Glomerular endothelial cell (primary cell): Measurements from ENCODE around the gene SRSF3. TPM values are rescaled to one million over a fixed set of nuclear protein-coding genes. Genes with fewer than 3 reads are reported as not detected.
"Not testable (repeated sequence)": the region's sequence is repeated elsewhere in the genome, so short reads cannot be mapped to it uniquely, and the experiment has no call there.

Experiments used
- DNase-seq: peaks from one replicate; pipeline ENCODE4 v3.0.0-alpha.2; 2011; ENCODE audit warnings: low read depth, low spot score; ENCODE audit errors: extremely low read depth
- total RNA-seq: library from RNA; depleted of rRNA; stranded (reverse); fragments of >200 nt; gene quantifications from 2 replicates; pipeline ENCODE4 v1.2.3, GENCODE V29; 2015

SRSF3 gene
- total RNA-seq, 1 donor from 2014 or later, result 190 TPM

GRCh38 chr6:36574679-36575078 is 19.5 kb upstream of the SRSF3 start:
- DNase-seq, result no peak

GRCh38 chr6:36576578-36576977 is 17.6 kb upstream of the SRSF3 start:
- DNase-seq, result no peak

DNA sequence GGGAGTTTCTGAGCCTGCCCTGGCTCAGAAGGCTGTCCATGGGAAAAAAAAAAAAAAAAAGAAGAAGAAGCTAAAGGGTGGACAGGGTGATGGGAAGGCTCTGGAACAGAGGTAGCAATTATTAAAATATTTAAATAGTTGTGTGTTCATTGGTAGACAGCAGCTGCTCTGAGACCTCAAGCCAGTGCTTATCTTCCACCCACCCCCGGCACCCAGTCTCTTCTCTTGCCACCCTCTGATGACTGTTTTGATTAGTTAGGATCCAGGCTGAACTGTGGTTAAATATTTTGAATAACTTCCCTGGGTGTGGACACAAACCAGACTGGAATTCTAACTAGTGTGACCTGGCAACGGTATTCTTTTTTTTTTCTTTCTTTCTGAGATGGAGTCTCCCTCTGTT is 16.9 kb upstream of the SRSF3 start:
- no peak for DNase-seq

DNA sequence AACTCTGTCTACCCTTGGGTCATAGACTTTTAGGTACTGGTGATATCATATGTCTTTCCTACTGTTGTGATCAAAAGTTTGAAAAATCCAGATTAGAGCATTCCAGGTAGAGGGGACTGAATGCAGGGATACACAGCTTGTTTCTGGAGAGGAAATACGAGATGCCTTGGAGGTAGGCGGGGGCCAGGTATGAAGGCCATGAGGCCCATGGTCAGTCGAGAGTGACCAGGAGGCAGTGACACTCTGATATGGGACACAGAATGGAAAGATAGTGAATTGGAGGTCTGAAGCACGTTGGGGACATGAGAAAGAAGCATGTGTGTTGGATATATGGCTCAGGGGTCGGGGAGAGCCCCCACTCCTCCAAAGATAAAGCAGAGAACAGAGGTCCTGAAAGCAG is 16.1 kb upstream of the SRSF3 start:
- no peak for DNase-seq

DNA sequence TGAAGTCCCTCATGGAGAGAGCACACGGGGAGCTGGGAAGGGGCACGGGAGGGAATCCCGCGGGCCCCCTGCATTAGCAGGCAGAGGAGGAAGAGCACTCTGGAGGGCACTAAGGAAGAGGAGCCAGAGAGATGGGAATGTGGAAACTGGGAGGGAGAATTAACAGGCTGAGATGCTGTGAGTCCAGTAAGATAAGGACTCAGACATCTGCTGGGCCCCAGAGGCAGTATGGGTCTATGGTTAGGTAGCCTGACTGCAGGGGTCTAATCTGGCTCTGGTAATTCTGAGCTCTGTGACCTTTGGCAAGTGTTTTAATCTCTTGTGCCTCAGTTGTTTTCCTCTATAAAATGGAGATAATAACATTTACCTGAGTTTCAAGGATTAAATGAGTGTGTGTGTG is 15.7 kb upstream of the SRSF3 start:
- no peak for DNase-seq

DNA sequence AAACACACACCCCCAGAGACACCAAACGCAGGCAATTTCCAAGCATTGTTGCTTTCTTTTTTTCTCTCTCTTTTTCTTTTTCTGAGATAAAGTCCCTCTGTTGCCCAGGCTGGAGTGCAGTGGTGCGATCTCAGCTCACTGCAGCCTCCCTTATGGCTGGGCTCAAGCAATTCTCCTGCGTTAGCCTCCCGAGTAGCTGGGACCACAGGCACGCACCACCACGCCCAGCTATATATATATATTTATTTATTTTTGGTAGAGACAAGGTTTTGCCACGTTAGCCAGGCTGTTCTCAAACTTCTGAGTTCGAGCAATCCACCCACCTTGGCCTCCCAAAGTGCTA is 14.0 kb upstream of the SRSF3 start:
- no peak for DNase-seq

- DNase-seq, result no peak
These were observed 12.4 kb upstream of the SRSF3 start for GRCh38 chr6:36581716-36582115.

GRCh38 chr6:36586606-36587005 is 7.6 kb upstream of the SRSF3 start:
- DNase-seq, result no peak

GRCh38 chr6:36589025-36589400 is 5.1 kb upstream of the SRSF3 start:
- DNase-seq, result not testable (repeated sequence)

DNA sequence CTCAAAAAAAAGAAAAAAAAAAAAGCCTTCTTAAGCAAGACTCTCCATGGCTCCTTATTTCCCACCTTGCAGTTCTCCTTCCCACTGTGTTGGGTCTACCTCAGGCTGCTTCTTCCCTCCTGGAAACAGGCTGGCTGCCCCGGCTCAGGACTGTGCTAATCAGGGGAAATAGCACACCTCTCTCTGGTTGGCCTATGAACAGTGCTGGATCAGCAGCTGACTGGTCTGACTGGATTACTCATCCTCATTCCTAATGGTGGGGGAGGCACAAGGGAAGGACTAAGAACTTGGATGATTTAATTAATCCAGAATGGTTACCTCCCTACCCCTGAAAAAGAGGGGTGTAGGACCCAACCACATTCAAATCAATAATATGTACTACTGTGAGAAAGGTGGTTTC is 3.9 kb upstream of the SRSF3 start:
- no peak for DNase-seq

DNA sequence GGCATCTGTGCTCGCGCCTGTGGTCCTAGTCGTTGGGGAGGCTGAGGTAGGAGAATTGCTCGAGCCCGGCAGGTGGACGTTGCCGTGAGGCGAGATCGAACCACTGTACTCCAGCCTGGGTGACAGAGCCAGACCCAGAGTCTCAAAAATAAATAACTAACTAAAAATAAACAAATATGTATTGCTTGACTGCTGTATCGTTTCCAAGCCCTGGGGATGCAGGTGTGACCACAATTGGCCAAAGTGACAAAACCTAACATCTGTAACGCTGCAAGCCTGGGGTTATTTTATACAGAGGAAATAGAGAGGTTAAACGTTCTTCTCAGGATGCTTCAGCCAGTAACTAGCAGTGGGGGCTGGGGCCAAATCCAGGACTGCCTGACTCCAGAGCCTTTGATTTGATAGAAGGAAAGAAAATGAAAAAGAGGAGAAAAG is 1.9 kb upstream of the SRSF3 start:
- DNase-seq, result no peak

GRCh38 chr6:36593569-36594028 is 563 bp upstream of the SRSF3 start:
- DNase-seq, result no peak

DNA sequence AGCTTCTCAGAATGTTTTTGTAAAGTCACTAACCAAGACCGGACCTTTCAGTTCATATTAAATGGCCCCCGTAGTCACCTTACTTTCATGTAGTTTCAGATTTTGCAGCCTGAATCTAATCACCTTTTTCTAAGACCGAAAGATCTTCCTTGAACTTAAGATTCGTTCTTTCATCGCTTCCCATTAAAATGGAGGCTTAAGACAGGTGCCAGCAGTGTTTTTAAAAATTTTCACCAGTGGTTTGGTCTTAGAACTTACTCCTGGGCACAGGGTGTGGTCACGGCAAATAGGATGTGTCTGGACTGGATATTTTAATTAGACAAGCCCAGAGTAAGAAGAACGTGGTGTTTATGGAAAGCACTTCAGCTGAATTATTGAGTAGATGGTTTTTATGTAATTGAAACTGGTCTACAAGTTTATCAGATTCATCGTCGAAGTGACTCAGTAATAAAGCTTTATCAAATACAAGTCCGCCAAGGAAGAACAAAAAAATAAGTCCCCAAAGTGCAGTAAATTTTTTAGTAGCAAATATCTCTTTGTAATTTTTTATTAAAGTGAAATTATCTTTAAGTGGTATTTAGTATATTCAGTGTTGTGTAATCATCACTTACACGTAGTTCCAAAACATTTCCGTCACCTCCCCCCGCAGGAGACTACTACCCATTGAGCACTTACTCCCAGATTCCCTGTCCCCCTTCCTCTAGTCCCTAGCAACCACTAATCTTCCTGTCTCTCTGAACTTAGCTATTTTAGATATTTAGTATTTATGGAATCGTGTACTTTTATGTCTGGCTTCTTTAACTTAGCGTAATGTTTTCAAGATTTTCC is 868 bp downstream of the SRSF3 start:
- no peak for DNase-seq

DNA sequence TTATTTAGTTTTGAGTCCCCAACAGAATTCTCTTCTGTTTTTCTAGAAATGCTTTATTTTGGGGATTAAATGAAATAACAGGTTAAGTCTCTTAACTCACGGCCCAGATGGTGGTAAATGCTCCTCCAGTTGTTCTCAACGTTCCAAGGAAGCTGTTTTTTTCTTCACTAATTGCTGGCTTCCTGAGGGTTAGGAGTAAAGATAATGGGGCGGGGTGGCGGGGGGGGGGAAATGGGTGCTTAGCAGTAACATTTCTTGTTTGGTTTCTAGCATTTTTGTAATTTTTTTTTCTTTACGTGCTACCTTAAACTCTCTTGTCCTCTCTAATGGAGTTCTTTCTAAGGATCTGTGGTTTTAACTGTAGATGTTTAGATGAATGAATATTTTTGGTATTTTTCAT is 2.2 kb downstream of the SRSF3 start:
- no peak for DNase-seq

DNA sequence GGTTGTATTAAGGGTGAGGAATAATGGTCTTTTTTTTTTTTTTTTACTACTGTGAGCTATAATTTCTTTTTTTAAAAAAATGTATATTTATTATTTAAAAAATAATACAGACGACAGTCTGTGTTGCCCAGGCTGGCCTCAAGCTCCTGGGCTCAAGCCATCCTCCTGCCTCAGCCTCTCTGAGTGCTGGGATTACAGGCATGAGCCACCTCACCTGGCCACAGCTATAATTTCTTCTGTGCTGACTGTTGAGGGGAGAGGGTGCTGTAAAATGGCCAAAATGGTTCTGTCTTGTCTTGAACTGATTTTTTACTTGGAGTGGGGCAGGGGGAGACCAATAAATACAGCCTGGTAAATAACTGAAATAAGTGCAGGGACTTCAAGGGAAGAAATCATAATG is 3.6 kb downstream of the SRSF3 start:
- no peak for DNase-seq

DNA sequence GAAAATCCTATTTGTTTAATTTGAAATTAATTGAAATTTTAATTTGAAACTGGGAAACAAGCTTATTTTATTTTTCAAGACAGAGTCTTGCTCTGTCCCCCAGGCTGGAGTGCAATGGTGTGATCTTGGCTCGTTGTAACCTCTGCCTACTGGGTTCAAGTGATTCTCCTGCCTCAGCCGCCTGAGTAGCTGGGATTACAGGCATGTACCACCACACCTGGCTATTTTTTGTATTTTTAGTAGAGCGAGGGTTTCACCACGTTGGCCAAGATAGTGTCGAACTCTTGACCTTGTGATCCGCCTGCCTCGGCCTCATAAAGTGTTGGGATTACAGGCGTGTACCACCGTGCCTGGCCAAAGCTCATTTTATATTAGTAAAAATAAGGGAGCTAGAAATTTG is 4.2 kb downstream of the SRSF3 start:
- DNase-seq, result no peak

GRCh38 chr6:36598739-36599318 is 4.7 kb downstream of the SRSF3 start:
- DNase-seq, result no peak

DNA sequence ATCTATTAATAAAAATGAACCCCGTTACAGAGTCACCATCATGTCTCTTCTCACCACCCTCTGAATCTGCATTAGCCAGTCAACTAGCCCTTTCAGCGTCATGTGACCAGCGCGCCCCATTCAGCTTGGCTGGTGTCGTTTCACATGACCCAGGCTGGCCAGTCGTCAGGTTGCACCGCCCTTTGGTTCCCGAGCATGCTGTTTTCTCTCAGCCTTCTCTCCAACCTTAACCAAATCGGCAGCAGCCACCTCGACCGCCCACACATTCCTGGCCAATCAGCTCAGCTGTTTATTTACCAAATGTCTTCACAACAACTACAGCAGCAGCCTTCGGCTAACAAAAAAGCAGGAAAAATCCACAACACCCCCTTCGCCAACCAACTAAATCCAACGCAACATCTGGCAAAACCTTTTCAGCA is 5.6 kb downstream of the SRSF3 start:
- no peak for DNase-seq

GRCh38 chr6:36600564-36601146 is 6.5 kb downstream of the SRSF3 start:
- no peak for DNase-seq

- not testable (repeated sequence) for DNase-seq
These were observed 7.7 kb downstream of the SRSF3 start for GRCh38 chr6:36601818-36602217.

DNA sequence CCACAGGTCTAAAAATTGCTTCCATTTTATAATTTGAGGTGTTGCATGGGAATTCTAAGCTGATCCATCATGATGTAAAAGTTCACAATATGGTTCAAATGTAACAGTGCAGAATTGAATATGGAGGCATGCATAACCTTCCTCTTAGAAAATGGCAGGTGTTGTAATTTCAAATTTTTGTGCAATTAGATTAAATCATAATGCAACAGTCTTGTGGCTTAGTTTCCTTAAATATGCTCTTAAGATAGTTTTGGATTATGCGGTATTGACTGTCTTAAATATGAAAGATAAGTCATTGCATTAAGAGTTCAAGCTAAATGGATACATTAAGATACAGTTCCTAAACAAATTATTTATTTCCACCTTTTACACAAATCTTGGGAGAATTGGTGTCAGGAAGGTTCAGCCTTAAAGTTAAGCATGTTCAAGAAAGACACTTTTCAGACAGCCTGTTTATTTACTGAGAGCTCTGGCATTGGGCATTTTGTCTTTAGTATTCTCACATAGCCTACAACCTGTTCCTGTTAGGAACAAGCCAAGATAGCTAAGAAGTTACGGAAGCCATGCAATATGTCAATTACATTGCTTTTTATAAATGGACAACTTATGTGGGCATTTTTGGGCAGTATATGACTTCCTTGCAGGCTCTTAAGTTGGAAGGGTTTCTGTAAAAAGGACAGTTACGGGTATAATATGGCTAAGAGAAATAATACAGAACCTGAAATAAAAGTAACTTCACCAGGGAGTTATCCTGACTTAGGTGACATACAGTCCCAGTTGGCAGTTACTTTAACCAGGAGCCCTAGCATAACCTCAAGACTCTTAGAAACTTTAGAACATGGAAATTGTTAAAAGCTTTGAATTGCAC is 9.3 kb downstream of the SRSF3 start:
- DNase-seq, result no peak
